ENCODE measurements around the gene PLCL2. TPM values are rescaled to one million over a fixed set of nuclear protein-coding genes. Genes with fewer than 3 reads are reported as not detected.

The PLCL2 gene
- total and polyA plus RNA-seq, 2 experiments from 2014 or later = 1.6 to 9.7 TPM

- no peak for TF ChIP-seq ZNF462 (CRISPR knock-in tag; IDR thresholded peaks at IDR 0.05)
- TF ChIP-seq STAT1 (IDR thresholded peaks at IDR 0.05; ENCODE audit: unreplicated experiment) = no peak
- no peak for TF ChIP-seq CTCF (conservative IDR thresholded peaks at IDR 0.05; ENCODE audit: low read depth in 2 of 2)
- no peak for TF ChIP-seq ETS1 (IDR thresholded peaks at IDR 0.05)
- TF ChIP-seq CREB1 (CRISPR knock-in tag; IDR thresholded peaks at IDR 0.05; ENCODE audit: low read depth) = no peak
- no peak for TF ChIP-seq EZH2phosphoT487 (IDR thresholded peaks at IDR 0.05; ENCODE audit: unreplicated experiment)
Observed at GRCh38 chr3:16904423-16905417, 20.0 kb downstream of the PLCL2 start (continued).

Measured in GM23338 (cell line).